ENCODE measurements around the gene SEPSECS. TPM values are rescaled to one million over a fixed set of nuclear protein-coding genes. Genes with fewer than 3 reads are reported as not detected.
A peak's percentile ranks its signal among the peaks of the same experiment; 100 is the strongest.

The SEPSECS gene
- total RNA-seq, 1 donor from 2014 or later, result 12.0 TPM

- no peaks in the 10 kb centered on the region for H3K9me3 Mint-ChIP-seq (ENCODE audit: unreplicated experiment)
- no peak for TF ChIP-seq CTCF (IDR thresholded peaks at IDR 0.05; ENCODE audit: unreplicated experiment)
- H3K27me3 Mint-ChIP-seq (ENCODE audit: unreplicated experiment), result no peaks in the 10 kb centered on the region
- H3K36me3 Mint-ChIP-seq (ENCODE audit: low read depth, unreplicated experiment), result no peaks in the 10 kb centered on the region
- H3K4me1 Mint-ChIP-seq (ENCODE audit: unreplicated experiment), result peaks cover 6% of the 10 kb centered on the region
- H3K4me3 Mint-ChIP-seq (ENCODE audit: unreplicated experiment), result no peak overlapping the region
- no peak for DNase-seq (ENCODE audit: low spot score)
- H3K27ac Mint-ChIP-seq (ENCODE audit: unreplicated experiment), result no peak overlapping the region
Observed at GRCh38 chr4:25184056-25184455, 23.8 kb upstream of the SEPSECS start.

- Mint-ChIP-seq H3K36me3 (ENCODE audit: low read depth, unreplicated experiment) (no peaks in the 10 kb centered on the region), H3K27ac (ENCODE audit: unreplicated experiment) (no peak overlapping the region), H3K4me1 (ENCODE audit: unreplicated experiment) (peaks cover 6% of the 10 kb centered on the region), H3K27me3 (ENCODE audit: unreplicated experiment) (no peaks in the 10 kb centered on the region), H3K9me3 (ENCODE audit: unreplicated experiment) (no peaks in the 10 kb centered on the region), H3K4me3 (ENCODE audit: unreplicated experiment) (no peak overlapping the region)
- no peak for TF ChIP-seq CTCF (IDR thresholded peaks at IDR 0.05; ENCODE audit: unreplicated experiment)
- no peak for DNase-seq (ENCODE audit: low spot score)
Observed at GRCh38 chr4:25182937-25183336, 22.7 kb upstream of the SEPSECS start.

GRCh38 chr4:25180524-25181131, 20.4 kb upstream of the SEPSECS start:
- no peaks in the 10 kb centered on the region for H3K27me3 Mint-ChIP-seq (ENCODE audit: unreplicated experiment)
- DNase-seq (ENCODE audit: low spot score), result peak; percentile 19
- no peak overlapping the region for H3K4me3 Mint-ChIP-seq (ENCODE audit: unreplicated experiment)
- no peaks in the 10 kb centered on the region for H3K9me3 Mint-ChIP-seq (ENCODE audit: unreplicated experiment)
- no peak overlapping the region for H3K27ac Mint-ChIP-seq (ENCODE audit: unreplicated experiment)
- peak; percentile 72 for TF ChIP-seq CTCF (IDR thresholded peaks at IDR 0.05; ENCODE audit: unreplicated experiment)
- H3K36me3 Mint-ChIP-seq (ENCODE audit: low read depth, unreplicated experiment), result no peaks in the 10 kb centered on the region
- peaks cover 6% of the 10 kb centered on the region for H3K4me1 Mint-ChIP-seq (ENCODE audit: unreplicated experiment)

- Mint-ChIP-seq H3K9me3 (ENCODE audit: unreplicated experiment) (no peaks in the 10 kb centered on the region), H3K27me3 (ENCODE audit: unreplicated experiment) (no peaks in the 10 kb centered on the region), H3K4me3 (ENCODE audit: unreplicated experiment) (no peak overlapping the region), H3K27ac (ENCODE audit: unreplicated experiment) (no peak overlapping the region), H3K4me1 (ENCODE audit: unreplicated experiment) (peaks cover 6% of the 10 kb centered on the region), H3K36me3 (ENCODE audit: low read depth, unreplicated experiment) (no peaks in the 10 kb centered on the region)
- DNase-seq (ENCODE audit: low spot score), result no peak
- no peak for TF ChIP-seq CTCF (IDR thresholded peaks at IDR 0.05; ENCODE audit: unreplicated experiment)
Observed at GRCh38 chr4:25178838-25179261, 18.6 kb upstream of the SEPSECS start.

GRCh38 chr4:25177147-25177546, 16.9 kb upstream of the SEPSECS start:
- Mint-ChIP-seq H3K27ac (ENCODE audit: unreplicated experiment) (no peak overlapping the region), H3K4me1 (ENCODE audit: unreplicated experiment) (peaks cover 3% of the 10 kb centered on the region), H3K36me3 (ENCODE audit: low read depth, unreplicated experiment) (no peaks in the 10 kb centered on the region), H3K4me3 (ENCODE audit: unreplicated experiment) (no peak overlapping the region), H3K27me3 (ENCODE audit: unreplicated experiment) (no peaks in the 10 kb centered on the region), H3K9me3 (ENCODE audit: unreplicated experiment) (no peaks in the 10 kb centered on the region)
- no peak for TF ChIP-seq CTCF (IDR thresholded peaks at IDR 0.05; ENCODE audit: unreplicated experiment)
- DNase-seq (ENCODE audit: low spot score), result no peak
